ENCODE results near the gene POLR1G.

- TF ChIP-seq EGR1 (IDR thresholded peaks at IDR 0.05) (no peak), YY1 (IDR thresholded peaks at IDR 0.05; ENCODE audit: low read depth) (no peak), RAD21 (IDR thresholded peaks at IDR 0.05; ENCODE audit: low read depth) (no peak), EP300 (IDR thresholded peaks at IDR 0.05; ENCODE audit: borderline replicate concordance) (peak; percentile 86), CREB1 (IDR thresholded peaks at IDR 0.05; ENCODE audit: low read depth) (peak; percentile 73), TCF12 (IDR thresholded peaks at IDR 0.05; ENCODE audit: low read depth) (peak; percentile 95), TEAD4 (IDR thresholded peaks at IDR 0.05) (peak; percentile 99), ZBTB7A (IDR thresholded peaks at IDR 0.05; ENCODE audit: low read depth) (no peak), TAF1 (IDR thresholded peaks at IDR 0.05; ENCODE audit: low read depth) (no peak)
- TF ChIP-seq, protein P1, sequence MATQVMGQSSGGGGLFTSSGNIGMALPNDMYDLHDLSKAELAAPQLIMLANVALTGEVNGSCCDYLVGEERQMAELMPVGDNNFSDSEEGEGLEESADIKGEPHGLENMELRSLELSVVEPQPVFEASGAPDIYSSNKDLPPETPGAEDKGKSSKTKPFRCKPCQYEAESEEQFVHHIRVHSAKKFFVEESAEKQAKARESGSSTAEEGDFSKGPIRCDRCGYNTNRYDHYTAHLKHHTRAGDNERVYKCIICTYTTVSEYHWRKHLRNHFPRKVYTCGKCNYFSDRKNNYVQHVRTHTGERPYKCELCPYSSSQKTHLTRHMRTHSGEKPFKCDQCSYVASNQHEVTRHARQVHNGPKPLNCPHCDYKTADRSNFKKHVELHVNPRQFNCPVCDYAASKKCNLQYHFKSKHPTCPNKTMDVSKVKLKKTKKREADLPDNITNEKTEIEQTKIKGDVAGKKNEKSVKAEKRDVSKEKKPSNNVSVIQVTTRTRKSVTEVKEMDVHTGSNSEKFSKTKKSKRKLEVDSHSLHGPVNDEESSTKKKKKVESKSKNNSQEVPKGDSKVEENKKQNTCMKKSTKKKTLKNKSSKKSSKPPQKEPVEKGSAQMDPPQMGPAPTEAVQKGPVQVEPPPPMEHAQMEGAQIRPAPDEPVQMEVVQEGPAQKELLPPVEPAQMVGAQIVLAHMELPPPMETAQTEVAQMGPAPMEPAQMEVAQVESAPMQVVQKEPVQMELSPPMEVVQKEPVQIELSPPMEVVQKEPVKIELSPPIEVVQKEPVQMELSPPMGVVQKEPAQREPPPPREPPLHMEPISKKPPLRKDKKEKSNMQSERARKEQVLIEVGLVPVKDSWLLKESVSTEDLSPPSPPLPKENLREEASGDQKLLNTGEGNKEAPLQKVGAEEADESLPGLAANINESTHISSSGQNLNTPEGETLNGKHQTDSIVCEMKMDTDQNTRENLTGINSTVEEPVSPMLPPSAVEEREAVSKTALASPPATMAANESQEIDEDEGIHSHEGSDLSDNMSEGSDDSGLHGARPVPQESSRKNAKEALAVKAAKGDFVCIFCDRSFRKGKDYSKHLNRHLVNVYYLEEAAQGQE (IDR thresholded peaks at IDR 0.05; ENCODE audit: low read depth) = peak; percentile 44; the same call in 1 of the 2 replicates
- TF ChIP-seq, protein P2, sequence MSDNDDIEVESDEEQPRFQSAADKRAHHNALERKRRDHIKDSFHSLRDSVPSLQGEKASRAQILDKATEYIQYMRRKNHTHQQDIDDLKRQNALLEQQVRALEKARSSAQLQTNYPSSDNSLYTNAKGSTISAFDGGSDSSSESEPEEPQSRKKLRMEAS (IDR thresholded peaks at IDR 0.05) = peak; percentile 98
These were observed 49.5 kb downstream of the POLR1G start for GRCh38 chr19:45455707-45456499.

All from Ishikawa (cell line).